HCEC 1CT (cell line): ENCODE data around the gene OTUD1.

Experiments used
- DNase-seq: peaks from one replicate; pipeline ENCODE4 v3.0.0-alpha.2; 2017

Gene OTUD1

DNA sequence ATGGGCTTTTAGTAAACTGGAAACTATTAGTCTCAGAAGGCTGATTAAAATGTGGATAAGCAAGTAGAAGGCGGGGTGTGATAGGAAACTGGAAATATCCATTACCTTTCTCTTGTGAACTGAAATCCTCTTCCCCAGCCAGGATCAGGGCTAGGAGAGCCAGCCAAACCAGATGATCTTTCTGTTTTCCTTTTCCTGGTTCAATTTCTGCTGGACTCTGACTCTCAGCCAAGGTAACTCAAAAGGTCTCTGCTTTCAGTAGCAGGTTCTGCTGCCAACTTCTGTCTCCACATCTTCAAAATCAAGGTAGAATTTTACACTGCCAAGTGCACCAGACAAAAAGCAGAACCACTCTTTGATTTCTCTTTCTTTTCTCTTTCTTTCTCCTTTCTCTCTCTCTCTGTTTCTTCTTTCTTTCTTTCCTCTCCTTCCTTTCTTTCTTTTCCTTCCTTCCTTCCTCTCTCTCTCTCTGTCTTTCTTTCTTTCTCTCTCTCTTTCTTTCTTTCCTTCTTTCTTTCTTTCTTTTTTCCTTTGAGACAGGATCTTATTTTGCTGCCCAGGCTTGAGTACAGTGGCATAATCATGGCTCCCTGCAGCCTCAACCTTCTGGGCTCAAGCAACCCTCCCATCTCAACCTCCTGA is 30.8 kb downstream of the OTUD1 start:
- DNase-seq: no peak

DNA sequence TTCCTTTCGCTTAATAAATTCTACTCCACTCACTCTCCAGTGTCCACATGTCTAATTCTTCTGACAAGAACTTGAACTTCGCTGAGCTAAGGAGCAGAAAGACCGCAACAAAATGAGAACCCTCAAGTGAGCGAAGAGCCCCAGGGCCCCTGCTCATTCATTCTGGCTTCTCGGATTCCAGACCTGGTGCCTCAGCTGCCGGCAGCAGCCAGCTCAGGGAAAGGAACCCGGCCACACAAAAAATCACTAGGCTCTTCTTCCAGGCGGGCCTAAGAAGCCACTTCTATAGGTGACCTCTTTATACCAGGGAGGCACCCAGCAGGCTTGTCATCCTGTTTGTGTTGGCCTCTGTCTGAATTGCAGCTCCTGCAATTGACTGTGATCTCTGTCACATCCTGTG is 33.3 kb downstream of the OTUD1 start:
- DNase-seq: no peak

DNA sequence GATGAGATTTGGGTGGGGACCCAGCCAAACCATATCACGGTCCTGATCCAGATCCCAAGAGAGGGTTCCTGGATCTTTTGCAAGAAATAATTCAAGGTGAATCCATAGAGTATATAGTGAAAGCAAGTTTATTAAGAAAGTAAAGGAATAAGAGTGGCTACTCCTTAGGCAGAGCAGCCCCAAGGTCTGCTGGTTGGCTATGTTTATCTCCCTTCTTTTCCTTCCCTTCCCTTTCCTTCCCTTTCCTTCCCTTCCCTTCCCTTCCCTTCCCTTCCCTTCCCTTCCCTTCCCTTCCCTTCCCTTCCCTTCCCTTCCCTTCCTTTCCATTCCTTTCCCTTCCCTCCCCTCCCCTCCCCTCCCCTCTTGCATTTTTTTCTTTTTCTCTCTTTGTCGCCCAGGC is 35.2 kb downstream of the OTUD1 start:
- no peak for DNase-seq

DNA sequence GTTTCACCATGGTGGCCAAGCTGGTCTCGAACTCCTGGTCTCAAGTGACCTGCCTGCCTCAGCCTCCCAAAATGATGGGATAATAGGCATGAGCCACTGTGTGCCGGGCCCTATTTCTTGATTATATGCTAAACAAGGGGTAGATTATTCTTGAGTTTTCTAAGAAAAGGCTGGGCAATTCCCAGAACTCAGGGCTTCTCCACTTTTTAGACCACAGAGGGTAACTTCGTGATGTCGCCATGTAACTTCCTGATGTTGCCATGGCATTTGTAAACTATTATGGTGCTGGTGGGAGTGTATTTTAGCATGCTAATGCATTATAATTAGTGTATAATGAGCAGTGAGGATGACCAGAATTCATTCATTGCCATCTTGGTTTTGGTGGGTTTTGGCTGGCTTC is 35.8 kb downstream of the OTUD1 start:
- DNase-seq: no peak

DNA sequence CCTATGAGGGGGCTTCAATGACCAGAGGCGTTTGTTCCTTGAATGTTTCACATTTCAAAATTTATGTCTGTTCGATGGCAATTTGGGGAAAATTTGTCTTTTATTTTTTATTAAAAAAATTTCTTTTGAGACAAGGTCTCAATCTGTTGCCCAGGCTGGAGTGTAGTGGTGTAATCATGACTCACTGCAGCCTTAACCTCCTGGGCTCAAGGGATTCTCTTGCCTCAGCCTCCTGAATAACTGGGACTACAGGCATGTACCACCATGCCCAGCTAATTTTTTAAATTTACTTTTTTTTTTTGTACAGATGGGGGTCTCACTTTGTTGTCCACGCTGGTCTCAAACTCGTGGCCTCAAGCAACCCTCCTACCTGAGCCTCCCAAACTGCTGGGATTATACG is 39.7 kb downstream of the OTUD1 start:
- no peak for DNase-seq

DNA sequence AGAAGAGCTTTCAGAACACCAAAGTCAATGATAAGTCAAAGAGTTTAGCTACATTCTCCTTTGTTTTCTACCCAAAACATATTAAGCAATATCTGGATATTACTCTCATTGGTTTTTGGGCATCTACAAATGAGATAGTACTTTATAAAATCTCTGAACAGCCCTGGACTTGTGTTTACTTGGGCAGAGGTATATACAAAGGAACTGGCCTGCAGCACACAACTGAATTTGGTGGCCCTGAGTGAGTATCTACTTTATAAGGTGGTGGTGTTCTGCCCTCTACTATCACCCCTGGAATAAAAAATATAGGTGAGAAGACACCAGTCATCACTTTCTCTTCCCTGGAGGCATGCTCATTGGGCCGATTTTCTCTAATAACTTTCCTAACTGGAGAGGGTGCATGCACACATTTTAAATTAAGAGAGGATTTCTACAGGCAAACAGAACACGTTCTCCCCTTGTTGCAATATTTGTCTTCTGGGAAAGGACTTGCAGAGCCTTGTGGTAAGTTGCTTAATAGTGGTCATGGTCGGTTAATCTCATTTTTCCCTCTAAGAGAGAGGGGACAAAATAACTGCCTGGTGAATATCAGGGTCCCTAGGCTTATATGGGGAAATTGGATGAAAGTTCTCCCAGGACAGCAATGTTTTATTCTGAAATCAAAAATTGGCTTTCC is 41.1 kb downstream of the OTUD1 start:
- no peak for DNase-seq

DNA sequence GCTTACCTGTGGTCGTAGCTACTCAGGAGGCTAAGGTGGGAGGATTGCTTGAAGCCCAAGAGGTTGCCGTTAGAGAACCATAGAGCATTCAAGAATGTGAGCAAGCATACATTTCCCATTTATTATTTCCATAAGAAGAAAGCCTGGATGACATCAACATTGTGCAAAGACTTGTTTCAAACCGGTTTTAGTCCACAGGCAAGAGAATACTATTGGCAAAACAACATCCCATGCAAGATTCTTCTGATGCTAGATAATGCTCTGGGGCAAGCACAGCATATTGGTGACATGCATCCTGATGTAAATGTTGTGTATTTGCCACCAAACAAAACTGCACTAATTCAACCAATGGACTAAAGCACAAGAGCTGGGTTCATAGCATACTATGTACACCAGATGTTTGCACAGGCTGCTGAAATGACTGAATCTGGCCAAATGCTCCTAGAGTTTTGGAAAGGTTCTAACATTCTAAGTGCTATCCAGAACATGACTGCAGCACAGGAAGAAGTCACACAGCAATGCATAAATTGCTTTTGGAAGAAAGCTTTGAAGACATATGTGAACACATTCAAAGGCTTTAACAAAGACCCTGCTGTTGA is 42.6 kb downstream of the OTUD1 start:
- no peak for DNase-seq

DNA sequence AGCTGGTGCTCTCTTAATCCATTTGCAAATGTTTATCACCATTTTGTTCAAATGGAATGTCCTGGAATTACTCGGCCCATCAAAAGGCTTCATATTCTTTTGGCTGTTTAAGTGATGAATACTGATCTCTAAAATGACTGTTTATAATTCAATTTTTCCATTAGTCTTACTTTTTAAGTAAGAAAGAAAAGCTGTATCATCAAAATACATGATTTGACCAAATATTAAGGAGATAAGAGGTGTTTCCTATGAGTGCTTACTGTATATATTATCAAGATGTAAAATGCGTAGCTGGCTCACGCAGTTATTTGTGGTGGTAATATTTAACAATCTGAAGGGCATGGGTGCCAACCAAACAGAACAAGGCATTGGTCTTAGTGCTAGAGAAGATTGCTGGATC is 51.2 kb downstream of the OTUD1 start:
- no peak for DNase-seq
